WTC11 (cell line): ENCODE measurements around the gene NELL1. TPM values are rescaled to one million over a fixed set of nuclear protein-coding genes. Genes with fewer than 3 reads are reported as not detected.

Source experiments
- ATAC-seq: fragments of 200-7000 bp; cut with Tn5 transposase; 2 replicates; pipeline ENCODE4 v1.10.0; 2021; ENCODE audit warnings: mild to moderate bottlenecking, moderate library complexity
- CTCF ChIA-PET: fragments of 300-600 bp; sonication (Branson Sonifier 250); formaldehyde crosslinking; loops from one replicate; lab custom pipeline; 2021; ENCODE audit warnings: antibody characterized with exemption; lab: Charles Lee
- POLR2A ChIA-PET: fragments of 350-600 bp; sonication (Branson Sonifier 250); formaldehyde crosslinking; loops from one replicate; lab custom pipeline; 2021; ENCODE audit warnings: antibody characterized with exemption; lab: Charles Lee
- DNase-seq: peaks from one replicate; pipeline ENCODE4 v3.0.0; 2021; ENCODE audit warnings: low spot score
- H3K27ac Mint-ChIP-seq: 2 replicates; pipeline ENCODE4 v1.8.0; 2021; ENCODE audit warnings: mixed read lengths
- H3K27me3 Mint-ChIP-seq: 2 replicates; pipeline ENCODE4 v1.8.0; 2021; ENCODE audit warnings: low read depth, mild to moderate bottlenecking, moderate library complexity, mixed read lengths
- H3K36me3 Mint-ChIP-seq: 2 replicates; pipeline ENCODE4 v1.8.0; 2021; ENCODE audit warnings: mixed read lengths
- H3K4me1 Mint-ChIP-seq: 2 replicates; pipeline ENCODE4 v1.8.0; 2022; ENCODE audit warnings: mixed read lengths
- H3K4me3 Mint-ChIP-seq: 2 replicates; pipeline ENCODE4 v1.8.0; 2021; ENCODE audit warnings: mild to moderate bottlenecking, moderate library complexity, mixed read lengths
- H3K9me3 Mint-ChIP-seq: 2 replicates; pipeline ENCODE4 v1.8.0; 2021; ENCODE audit warnings: mixed read lengths
- E2F5 ChIP-seq: sonication (generic); formaldehyde crosslinking; IDR thresholded peaks from 2 replicates; pipeline ENCODE4 v1.8.1; 2022; ENCODE audit warnings: mild to moderate bottlenecking, moderate library complexity, missing genetic modification reagents
- FOXK1 ChIP-seq: sonication (generic); formaldehyde crosslinking; IDR thresholded peaks from 2 replicates; pipeline ENCODE4 v1.8.0; 2022; ENCODE audit warnings: mild to moderate bottlenecking, moderate library complexity, missing genetic modification reagents
- FOXP1 ChIP-seq: sonication (generic); formaldehyde crosslinking; IDR thresholded peaks from 2 replicates; pipeline ENCODE4 v1.8.0; 2022; ENCODE audit warnings: missing genetic modification reagents, mild to moderate bottlenecking, moderate library complexity, borderline replicate concordance
- NFATC4 ChIP-seq: fragments of 250-450 bp; sonication (Bioruptor Pico); IDR thresholded peaks from 2 replicates; pipeline ENCODE4 v1.9.0; 2021; ENCODE audit warnings: mild to moderate bottlenecking
- NFE2L1 ChIP-seq: sonication (generic); formaldehyde crosslinking; IDR thresholded peaks from 2 replicates; pipeline ENCODE4 v1.8.1; 2023; ENCODE audit warnings: missing genetic modification reagents
- NFYB ChIP-seq: sonication (generic); formaldehyde crosslinking; conservative IDR thresholded peaks from 2 replicates; pipeline ENCODE4 v1.8.0; 2022; ENCODE audit warnings: low read depth, missing genetic modification reagents
- NR1H2 ChIP-seq: sonication (generic); formaldehyde crosslinking; IDR thresholded peaks from 2 replicates; pipeline ENCODE4 v1.9.0; 2021; ENCODE audit warnings: mild to moderate bottlenecking, moderate library complexity, missing genetic modification reagents
- PRRX2 ChIP-seq: fragments of 250-450 bp; sonication (Bioruptor Pico); IDR thresholded peaks from 2 replicates; pipeline ENCODE4 v1.8.0; 2021; ENCODE audit warnings: mild to moderate bottlenecking
- SMAD4 ChIP-seq: sonication (generic); formaldehyde crosslinking; IDR thresholded peaks from 2 replicates; pipeline ENCODE4 v1.8.0; 2022; ENCODE audit warnings: mild to moderate bottlenecking, missing genetic modification reagents
- SOX15 ChIP-seq: fragments of 250-450 bp; sonication (Bioruptor Pico); IDR thresholded peaks from 2 replicates; pipeline ENCODE4 v1.9.0; 2021; ENCODE audit warnings: mild to moderate bottlenecking
- STAT6 ChIP-seq: sonication (generic); formaldehyde crosslinking; conservative IDR thresholded peaks from 2 replicates; pipeline ENCODE4 v1.8.1; 2023; ENCODE audit warnings: mild to moderate bottlenecking, low read depth, missing genetic modification reagents, moderate library complexity
- ZNF317 ChIP-seq: sonication (generic); formaldehyde crosslinking; IDR thresholded peaks from 2 replicates; pipeline ENCODE4 v1.8.1; 2023; ENCODE audit warnings: low read depth, mild to moderate bottlenecking, moderate library complexity, missing genetic modification reagents, borderline replicate concordance
- ZNF532 ChIP-seq: fragments of 250-450 bp; sonication (Bioruptor Pico); IDR thresholded peaks from 2 replicates; pipeline ENCODE4 v1.9.0; 2021; ENCODE audit warnings: mild to moderate bottlenecking, borderline replicate concordance
- total RNA-seq: library from RNA; stranded (reverse); gene quantifications from 3 replicates; pipeline ENCODE4 v1.2.3, GENCODE V29; 2021
- TF ChIP-seq, protein P1 (sequence below): sonication (generic); formaldehyde crosslinking; IDR thresholded peaks from 2 replicates; pipeline ENCODE4 v1.8.0; 2022; ENCODE audit warnings: mild to moderate bottlenecking, missing genetic modification reagents
- TF ChIP-seq, protein P2 (sequence below): fragments of 250-450 bp; sonication (Bioruptor Pico); IDR thresholded peaks from 2 replicates; pipeline ENCODE4 v1.8.0; 2021; ENCODE audit warnings: mild to moderate bottlenecking
- TF ChIP-seq, protein P3 (sequence below): fragments of 250-450 bp; sonication (Bioruptor Pico); IDR thresholded peaks from 2 replicates; pipeline ENCODE4 v1.9.0; 2021; ENCODE audit warnings: mild to moderate bottlenecking

Gene NELL1
- total RNA-seq, 1 experiment from 2014 or later: 1.8 TPM

GRCh38 chr11:21401496-21401895 lies 732.1 kb downstream of the NELL1 start (continued):
- TF ChIP-seq STAT6 (CRISPR knock-in tag): no peak
- TF ChIP-seq ZNF317 (CRISPR knock-in tag): no peak
- TF ChIP-seq, protein P1, sequence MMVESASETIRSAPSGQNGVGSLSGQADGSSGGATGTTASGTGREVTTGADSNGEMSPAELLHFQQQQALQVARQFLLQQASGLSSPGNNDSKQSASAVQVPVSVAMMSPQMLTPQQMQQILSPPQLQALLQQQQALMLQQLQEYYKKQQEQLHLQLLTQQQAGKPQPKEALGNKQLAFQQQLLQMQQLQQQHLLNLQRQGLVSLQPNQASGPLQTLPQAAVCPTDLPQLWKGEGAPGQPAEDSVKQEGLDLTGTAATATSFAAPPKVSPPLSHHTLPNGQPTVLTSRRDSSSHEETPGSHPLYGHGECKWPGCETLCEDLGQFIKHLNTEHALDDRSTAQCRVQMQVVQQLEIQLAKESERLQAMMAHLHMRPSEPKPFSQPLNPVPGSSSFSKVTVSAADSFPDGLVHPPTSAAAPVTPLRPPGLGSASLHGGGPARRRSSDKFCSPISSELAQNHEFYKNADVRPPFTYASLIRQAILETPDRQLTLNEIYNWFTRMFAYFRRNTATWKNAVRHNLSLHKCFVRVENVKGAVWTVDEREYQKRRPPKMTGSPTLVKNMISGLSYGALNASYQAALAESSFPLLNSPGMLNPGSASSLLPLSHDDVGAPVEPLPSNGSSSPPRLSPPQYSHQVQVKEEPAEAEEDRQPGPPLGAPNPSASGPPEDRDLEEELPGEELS (CRISPR knock-in tag): no peak
- TF ChIP-seq, protein P2, sequence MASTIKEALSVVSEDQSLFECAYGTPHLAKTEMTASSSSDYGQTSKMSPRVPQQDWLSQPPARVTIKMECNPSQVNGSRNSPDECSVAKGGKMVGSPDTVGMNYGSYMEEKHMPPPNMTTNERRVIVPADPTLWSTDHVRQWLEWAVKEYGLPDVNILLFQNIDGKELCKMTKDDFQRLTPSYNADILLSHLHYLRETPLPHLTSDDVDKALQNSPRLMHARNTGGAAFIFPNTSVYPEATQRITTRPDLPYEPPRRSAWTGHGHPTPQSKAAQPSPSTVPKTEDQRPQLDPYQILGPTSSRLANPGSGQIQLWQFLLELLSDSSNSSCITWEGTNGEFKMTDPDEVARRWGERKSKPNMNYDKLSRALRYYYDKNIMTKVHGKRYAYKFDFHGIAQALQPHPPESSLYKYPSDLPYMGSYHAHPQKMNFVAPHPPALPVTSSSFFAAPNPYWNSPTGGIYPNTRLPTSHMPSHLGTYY (CRISPR knock-in tag): no peak
- TF ChIP-seq, protein P3, sequence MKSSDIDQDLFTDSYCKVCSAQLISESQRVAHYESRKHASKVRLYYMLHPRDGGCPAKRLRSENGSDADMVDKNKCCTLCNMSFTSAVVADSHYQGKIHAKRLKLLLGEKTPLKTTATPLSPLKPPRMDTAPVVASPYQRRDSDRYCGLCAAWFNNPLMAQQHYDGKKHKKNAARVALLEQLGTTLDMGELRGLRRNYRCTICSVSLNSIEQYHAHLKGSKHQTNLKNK (CRISPR knock-in tag): no peak
- TF ChIP-seq SOX15 (CRISPR knock-in tag): no peak

DNA sequence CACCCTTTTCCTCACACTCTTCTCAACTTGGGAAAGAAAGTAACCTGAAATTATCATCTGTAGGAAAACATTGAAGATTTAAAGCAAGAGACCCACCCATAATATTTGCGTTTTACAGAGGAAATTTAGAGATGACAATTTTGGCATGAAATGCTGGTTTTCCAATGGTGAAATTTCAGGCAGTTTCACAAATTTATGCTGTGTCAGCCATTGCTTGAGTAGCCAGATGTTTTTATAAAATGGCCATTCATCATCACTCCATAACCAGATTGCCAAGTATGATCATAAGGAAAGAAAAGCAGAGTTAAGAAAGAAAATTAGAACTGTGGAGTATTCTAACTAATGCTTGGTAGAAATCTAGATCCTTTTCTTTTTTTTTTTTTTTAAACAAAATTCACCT lies 732.9 kb downstream of the NELL1 start:
- Mint-ChIP-seq H3K4me1 (peaks cover 5% of the 10 kb centered on the region), H3K27ac (no peak overlapping the region)
- ATAC-seq: no peak

More for the DNA sequence above, 732.9 kb downstream of the NELL1 start:
- TF ChIP-seq NR1H2 (CRISPR knock-in tag) (no peak), E2F5 (CRISPR knock-in tag) (no peak), SMAD4 (CRISPR knock-in tag) (no peak), NFATC4 (CRISPR knock-in tag) (no peak), NFE2L1 (CRISPR knock-in tag) (no peak), FOXK1 (CRISPR knock-in tag) (no peak), FOXP1 (no peak), NFYB (CRISPR knock-in tag) (no peak), PRRX2 (CRISPR knock-in tag) (no peak), ZNF532 (CRISPR knock-in tag) (no peak)
- TF ChIP-seq, protein P3 (CRISPR knock-in tag): no peak
- Mint-ChIP-seq H3K36me3 (no peaks in the 10 kb centered on the region), H3K4me3 (no peak overlapping the region), H3K27me3 (no peaks in the 10 kb centered on the region), H3K9me3 (no peaks in the 10 kb centered on the region)
- ChIA-PET POLR2A (no interaction called here), CTCF (interaction anchor here (1.1 kb wide), 1 partner anchor 110 kb away, joined by 3 read pairs; no protein-coding TSS in a partner anchor)
- DNase-seq: no peak
